OCI-LY7 (cell line): ENCODE results near the gene STEAP3. TPM values are rescaled to one million over a fixed set of nuclear protein-coding genes. Genes with fewer than 3 reads are reported as not detected.

ENCODE experiments used
- BruUV-seq: library from RNA; stranded (reverse); fragments of 400-500 nt; replicated peaks from 2 replicates; lab custom pipeline; 2021; lab: Mats Ljungman, UMichigan
- CTCF ChIA-PET: fragments of 300-600 bp; sonication (Branson Sonifier 250); formaldehyde crosslinking; loops from one replicate; lab custom pipeline; 2022; ENCODE audit warnings: antibody characterized with exemption; ENCODE audit not compliant: unreplicated experiment; lab: Charles Lee
- POLR2A ChIA-PET: fragments of 300-600 bp; sonication (Branson Sonifier 250); formaldehyde crosslinking; loops from one replicate; lab custom pipeline; 2022; ENCODE audit warnings: antibody characterized with exemption; lab: Charles Lee
- DNase-seq: peaks from one replicate; pipeline ENCODE4 v3.0.0-alpha.2; 2015; ENCODE audit warnings: low spot score
- H2AFZ ChIP-seq: fragments of 200-600 bp; sonication (generic), shearing (Covaris generic); 2 replicates; pipeline ENCODE4 v1.6.1; 2014; ENCODE audit warnings: mild to moderate bottlenecking, antibody characterized with exemption, low read length, moderate library complexity
- H3K27ac ChIP-seq: fragments of 200-600 bp; sonication (generic); 2 replicates; pipeline ENCODE4 v1.5.1; 2014; ENCODE audit warnings: mixed run types, low read depth, mild to moderate bottlenecking, moderate library complexity, low read length, inconsistent platforms; ENCODE audit not compliant: poor library complexity, severe bottlenecking
- H3K36me3 ChIP-seq: fragments of 200-600 bp; sonication (generic); 2 replicates; pipeline ENCODE4 v1.6.1; 2014; ENCODE audit warnings: mild to moderate bottlenecking, antibody characterized with exemption, low read length, moderate library complexity, mixed read lengths; ENCODE audit not compliant: insufficient read depth
- H3K4me1 ChIP-seq: fragments of 200-600 bp; sonication (generic); 2 replicates; pipeline ENCODE4 v1.5.1; 2014; ENCODE audit warnings: mild to moderate bottlenecking, low read length; ENCODE audit not compliant: insufficient read depth, poor library complexity, severe bottlenecking
- H3K4me2 ChIP-seq: fragments of 200-600 bp; sonication (generic); 2 replicates; pipeline ENCODE4 v1.6.1; 2014; ENCODE audit warnings: mild to moderate bottlenecking, low read length
- H3K4me3 ChIP-seq: fragments of 200-600 bp; sonication (generic); 2 replicates; pipeline ENCODE4 v1.5.1; 2014; ENCODE audit warnings: mild to moderate bottlenecking, low read depth, low read length; ENCODE audit not compliant: poor library complexity, severe bottlenecking
- H3K79me2 ChIP-seq: fragments of 200-600 bp; sonication (generic); 2 replicates; pipeline ENCODE4 v1.6.1; 2016; ENCODE audit warnings: low read depth, mild to moderate bottlenecking, low read length, moderate library complexity, mixed read lengths; ENCODE audit not compliant: insufficient read depth
- H3K9me2 ChIP-seq: fragments of 200-600 bp; sonication (generic); 2 replicates; pipeline ENCODE4 v1.6.1; 2016; ENCODE audit warnings: mild to moderate bottlenecking, low read length, mixed read lengths; ENCODE audit not compliant: insufficient read depth
- H3K9me3 ChIP-seq: fragments of 200-600 bp; sonication (generic); 2 replicates; pipeline ENCODE4 v1.6.1; 2014; ENCODE audit warnings: mild to moderate bottlenecking, mixed run types, low read length, mixed read lengths
- H4K20me1 ChIP-seq: fragments of 200-600 bp; sonication (generic); 2 replicates; pipeline ENCODE4 v1.6.1; 2014; ENCODE audit warnings: mild to moderate bottlenecking, antibody characterized with exemption, low read length, moderate library complexity, mixed read lengths; ENCODE audit not compliant: insufficient read depth
- CTCF ChIP-seq: fragments of 200-600 bp; sonication (generic); conservative IDR thresholded peaks from 2 replicates; pipeline ENCODE4 v1.5.1; 2014; ENCODE audit warnings: mild to moderate bottlenecking, antibody characterized with exemption, low read length, moderate library complexity, mixed read lengths
- EZH2phosphoT487 ChIP-seq: fragments of 200-600 bp; sonication (generic); IDR thresholded peaks from 2 replicates; pipeline ENCODE4 v1.6.1; 2018; ENCODE audit warnings: low read depth, borderline replicate concordance, mild to moderate bottlenecking, mixed run types, antibody characterized with exemption, low read length, moderate library complexity, mixed read lengths
- intact Hi-C: fragments of 100-400 bp; cut with micrococcal nuclease; formaldehyde crosslinking; loops from one replicate; pipeline ENCODE4 v1.10.0; 2022; ENCODE audit not compliant: unreplicated experiment
- total RNA-seq, 2 experiments: library from RNA; depleted of rRNA in 1 of 2; stranded (reverse); fragments of >200 nt in 1 of 2; shearing (Covaris generic) in 1 of 2; gene quantifications; 2 replicates each; pipeline ENCODE4 v1.2.3, GENCODE V29; 2014 to 2022

STEAP3 gene
- total RNA-seq, 2 experiments from 2014 or later: not detected

GRCh38 chr2:119201815-119202214 is 21.8 kb upstream of the STEAP3 start:
- Histone ChIP-seq H3K79me2 (no peaks in the 10 kb centered on the region), H3K36me3 (no peaks in the 10 kb centered on the region), H3K4me1 (peaks cover 9% of the 10 kb centered on the region), H3K9me3 (no peaks in the 10 kb centered on the region), H3K4me2 (no peak overlapping the region), H3K4me3 (no peak overlapping the region), H4K20me1 (no peaks in the 10 kb centered on the region), H3K27ac (no peak overlapping the region), H2AFZ (no peak overlapping the region), H3K9me2 (no peaks in the 10 kb centered on the region)
- TF ChIP-seq CTCF: no peak
- TF ChIP-seq EZH2phosphoT487: no peak
- no TSS peak for BruUV-seq
- ChIA-PET CTCF (no interaction called here), POLR2A (no interaction called here)
- intact Hi-C loops: no loop called here
- no peak for DNase-seq

GRCh38 chr2:119202610-119203310 is 20.9 kb upstream of the STEAP3 start:
- no peaks in the 10 kb centered on the region for H3K36me3 ChIP-seq
- POLR2A ChIA-PET: no interaction called here
- TF ChIP-seq CTCF (no peak), EZH2phosphoT487 (no peak)
- 0 out of 2 replicates have a peak overlapping the region, but pooled peaks have one; percentile 17 for H3K4me2 ChIP-seq
- no peaks in the 10 kb centered on the region for H3K9me3 ChIP-seq
- H3K4me1 ChIP-seq: peaks cover 9% of the 10 kb centered on the region
- no peak for DNase-seq
- intact Hi-C loops: no loop called here
- no peaks in the 10 kb centered on the region for H3K79me2 ChIP-seq
- CTCF ChIA-PET: interaction anchor here (0.6 kb wide), 1 partner anchor 273 kb away, joined by 3 read pairs; no protein-coding TSS in a partner anchor
- H3K9me2 ChIP-seq: no peaks in the 10 kb centered on the region
- BruUV-seq: no TSS peak
- no peak overlapping the region for H3K4me3 ChIP-seq
- H2AFZ ChIP-seq: no peak overlapping the region
- H3K27ac ChIP-seq: no peak overlapping the region
- no peaks in the 10 kb centered on the region for H4K20me1 ChIP-seq

GRCh38 chr2:119204525-119204924 is 19.1 kb upstream of the STEAP3 start:
- TF ChIP-seq CTCF (no peak), EZH2phosphoT487 (no peak)
- intact Hi-C loops: no loop called here
- Histone ChIP-seq H3K27ac (no peak overlapping the region), H3K79me2 (no peaks in the 10 kb centered on the region), H4K20me1 (no peaks in the 10 kb centered on the region), H3K4me3 (no peak overlapping the region), H3K4me1 (peaks cover 9% of the 10 kb centered on the region), H3K9me3 (no peaks in the 10 kb centered on the region), H3K36me3 (no peaks in the 10 kb centered on the region), H3K4me2 (no peak overlapping the region), H2AFZ (no peak overlapping the region), H3K9me2 (no peaks in the 10 kb centered on the region)
- BruUV-seq: no TSS peak
- no peak for DNase-seq
- POLR2A ChIA-PET: no interaction called here
- CTCF ChIA-PET: no interaction called here
